ENCODE data around the gene TEDC1.

TEDC1 gene

GRCh38 chr14:105470350-105471296 is 20.4 kb upstream of the TEDC1 start:
- no peak for DNase-seq (ENCODE audit: low read depth)
- H3K4me3 ChIP-seq (ENCODE audit: low read depth, low read length) = no peak overlapping the region
- in situ Hi-C loops (cut with HindIII; ENCODE audit: low sequenced_read_pairs) = no loop called here
- no peak for TF ChIP-seq CTCF (IDR thresholded peaks at IDR 0.05; ENCODE audit: low read depth, low read length, missing control alignments)

GRCh38 chr14:105471297-105471821 is 19.7 kb upstream of the TEDC1 start:
- no peak for DNase-seq (ENCODE audit: low read depth)
- TF ChIP-seq CTCF (IDR thresholded peaks at IDR 0.05; ENCODE audit: low read depth, low read length, missing control alignments) = peak; percentile 35
- in situ Hi-C loops (cut with HindIII; ENCODE audit: low sequenced_read_pairs) = no loop called here
- no peak overlapping the region for H3K4me3 ChIP-seq (ENCODE audit: low read depth, low read length)

- no peak for DNase-seq (ENCODE audit: low read depth)
- in situ Hi-C loops (cut with HindIII; ENCODE audit: low sequenced_read_pairs) = no loop called here
- H3K4me3 ChIP-seq (ENCODE audit: low read depth, low read length) = no peak overlapping the region
- TF ChIP-seq CTCF (IDR thresholded peaks at IDR 0.05; ENCODE audit: low read depth, low read length, missing control alignments) = no peak
Measured at GRCh38 chr14:105471823-105472485, 19.1 kb upstream of the TEDC1 start.

GRCh38 chr14:105472486-105472991 is 18.5 kb upstream of the TEDC1 start:
- in situ Hi-C loops (cut with HindIII; ENCODE audit: low sequenced_read_pairs) = no loop called here
- no peak for TF ChIP-seq CTCF (IDR thresholded peaks at IDR 0.05; ENCODE audit: low read depth, low read length, missing control alignments)

GRCh38 chr14:105473033-105473676 is 17.9 kb upstream of the TEDC1 start:
- no peak overlapping the region for H3K4me3 ChIP-seq (ENCODE audit: low read depth, low read length)
- in situ Hi-C loops (cut with HindIII; ENCODE audit: low sequenced_read_pairs) = no loop called here
- no peak for DNase-seq (ENCODE audit: low read depth)

More at GRCh38 chr14:105472486-105472991, 18.5 kb upstream of the TEDC1 start:
- DNase-seq (ENCODE audit: low read depth) = no peak
- H3K4me3 ChIP-seq (ENCODE audit: low read depth, low read length) = no peak overlapping the region

More at GRCh38 chr14:105473033-105473676, 17.9 kb upstream of the TEDC1 start:
- no peak for TF ChIP-seq CTCF (IDR thresholded peaks at IDR 0.05; ENCODE audit: low read depth, low read length, missing control alignments)

Data from astrocyte of the cerebellum (primary cell).